Stomach (tissue), 4 donors: ENCODE measurements around the gene PDE3A.

ENCODE experiments used
- CTCF ChIP-seq, 7 experiments: fragments of 450-650 bp in 4 of 7; fragments of 200-600 bp in 3 of 7; sonication (generic) in 3 of 7; IDR thresholded peaks; one replicate each; pipeline ENCODE4 v1.5.1; 2016 to 2019; ENCODE audit warnings: antibody characterized with exemption in 7 of 7, control low read depth in 2 of 7, mild to moderate bottlenecking in 1 of 7
- POLR2A ChIP-seq, 4 donors: fragments of 450-650 bp; IDR thresholded peaks; one replicate each; pipeline ENCODE4 v1.6.1; 2016; ENCODE audit warnings: antibody characterized with exemption in 4 of 4, control low read depth in 2 of 4, mild to moderate bottlenecking in 1 of 4, moderate library complexity in 1 of 4

DNA sequence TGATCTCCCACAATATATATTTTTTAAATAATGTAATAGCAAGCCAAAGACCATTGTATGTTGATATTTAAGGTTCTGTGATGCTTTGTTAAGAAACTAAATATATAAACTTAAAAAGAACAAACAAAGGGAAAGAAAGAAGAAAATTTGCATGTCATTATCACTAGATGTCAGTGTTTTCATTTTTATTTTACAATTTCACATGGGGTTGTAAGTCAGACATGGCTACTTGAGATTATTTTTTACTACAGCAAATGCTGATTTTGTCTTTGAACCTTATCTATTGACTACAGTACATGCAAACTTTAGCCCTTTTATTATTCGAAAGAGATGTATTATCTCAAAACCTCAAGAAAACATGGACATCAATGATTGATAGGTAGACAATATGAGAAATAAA lies 362.9 kb downstream of the PDE3A start:
- TF ChIP-seq CTCF (IDR thresholded peaks at IDR 0.05) (no peak), POLR2A (IDR thresholded peaks at IDR 0.05) (no peak)
